Rectal smooth muscle tissue (tissue), 1 donor: ENCODE data around the gene SLC17A6.

Source experiments
- H3K27ac ChIP-seq: one replicate; pipeline ENCODE4 v1.7.0; 2013; ENCODE audit warnings: low read depth, low read length, inconsistent platforms
- H3K27me3 ChIP-seq: one replicate; pipeline ENCODE4 v1.7.0; 2013; ENCODE audit warnings: low read length; ENCODE audit not compliant: control insufficient read depth, insufficient read depth
- H3K36me3 ChIP-seq: one replicate; pipeline ENCODE4 v1.7.0; 2013; ENCODE audit warnings: low read length; ENCODE audit not compliant: control insufficient read depth, insufficient read depth
- H3K4me1 ChIP-seq: one replicate; pipeline ENCODE4 v1.7.0; 2013; ENCODE audit warnings: low read length; ENCODE audit not compliant: control insufficient read depth, insufficient read depth
- H3K4me3 ChIP-seq: one replicate; pipeline ENCODE4 v1.7.0; 2013; ENCODE audit warnings: low read length
- H3K9ac ChIP-seq: one replicate; pipeline ENCODE4 v1.7.0; 2013; ENCODE audit warnings: low read length

The SLC17A6 gene

DNA sequence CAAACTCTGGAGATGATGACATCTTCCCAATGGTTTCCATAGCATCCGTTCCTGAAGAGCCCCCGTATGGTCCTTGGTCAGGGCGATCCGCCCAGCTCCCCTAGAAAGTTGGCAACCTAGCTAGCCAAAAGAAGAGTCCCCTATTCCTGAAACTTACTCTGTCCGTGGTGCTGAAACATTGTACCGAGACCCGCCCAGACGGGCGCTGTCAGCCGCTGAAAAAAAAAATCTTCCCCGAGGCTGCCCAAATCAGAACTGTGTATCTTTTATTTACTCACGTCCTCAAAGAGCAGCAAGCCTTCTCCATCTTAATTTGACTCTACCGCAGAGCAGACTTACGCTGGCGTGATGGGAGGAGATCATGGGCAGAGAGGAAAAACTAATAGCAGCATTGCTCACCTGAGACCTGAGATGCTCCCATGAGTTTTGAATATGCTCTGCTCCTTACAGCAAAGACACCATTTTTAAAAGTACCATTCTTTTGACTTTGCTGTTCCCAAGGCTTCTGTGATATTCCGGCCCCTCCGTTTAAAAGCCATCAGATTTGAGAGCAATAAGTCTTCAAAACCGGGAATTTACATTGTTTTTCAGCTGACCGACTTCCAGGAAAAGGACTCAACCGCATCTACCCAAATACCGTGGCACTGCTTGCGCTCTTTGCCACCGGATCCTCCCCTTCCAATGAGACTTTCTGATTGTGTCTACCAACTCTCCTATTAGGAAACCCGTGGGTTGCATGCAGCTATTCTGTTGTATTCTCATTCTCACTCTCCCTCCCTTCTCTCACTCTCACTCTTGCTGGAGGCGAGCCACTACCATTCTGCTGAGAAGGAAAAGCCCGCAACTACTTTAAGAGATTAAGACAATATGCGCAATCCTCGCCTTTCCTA is at the start of gene SLC17A6:
Gene SLC17A6, plus strand, starts transcription at position 786 of the 890 bp plus-strand sequence. CDS start 153 bp downstream, outside the sequence.
- Histone ChIP-seq H3K4me3 (no peak within 1 kb of the TSS), H3K4me1 (no peaks in the 10 kb centered on the region), H3K9ac (no peak within 1 kb of the TSS), H3K27me3 (peaks cover 10% of the 10 kb centered on the region), H3K27ac (no peak within 1 kb of the TSS), H3K36me3 (no peaks in the 10 kb centered on the region)

DNA sequence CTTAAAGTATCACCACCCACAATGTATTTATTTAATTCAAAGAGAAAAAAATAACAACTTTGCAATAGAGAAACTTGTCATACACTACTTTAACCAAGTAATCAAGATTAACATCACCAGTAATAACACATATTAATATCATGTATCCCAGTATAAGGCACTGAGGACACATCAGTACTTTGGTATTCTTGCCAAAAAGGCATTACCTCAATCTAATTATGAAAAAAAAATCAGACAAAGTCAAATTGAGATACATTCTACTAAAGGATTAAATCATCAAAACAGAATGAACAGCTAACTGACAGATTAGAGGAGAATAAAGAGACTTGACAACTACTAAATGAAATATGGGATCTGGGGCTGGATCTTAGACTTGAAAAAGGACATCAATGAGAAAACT is 35.8 kb upstream of the SLC17A6 start:
- Histone ChIP-seq H3K4me3 (no peak overlapping the region), H3K27ac (no peak overlapping the region), H3K36me3 (no peaks in the 10 kb centered on the region), H3K9ac (no peak overlapping the region), H3K4me1 (no peaks in the 10 kb centered on the region), H3K27me3 (no peaks in the 10 kb centered on the region)

DNA sequence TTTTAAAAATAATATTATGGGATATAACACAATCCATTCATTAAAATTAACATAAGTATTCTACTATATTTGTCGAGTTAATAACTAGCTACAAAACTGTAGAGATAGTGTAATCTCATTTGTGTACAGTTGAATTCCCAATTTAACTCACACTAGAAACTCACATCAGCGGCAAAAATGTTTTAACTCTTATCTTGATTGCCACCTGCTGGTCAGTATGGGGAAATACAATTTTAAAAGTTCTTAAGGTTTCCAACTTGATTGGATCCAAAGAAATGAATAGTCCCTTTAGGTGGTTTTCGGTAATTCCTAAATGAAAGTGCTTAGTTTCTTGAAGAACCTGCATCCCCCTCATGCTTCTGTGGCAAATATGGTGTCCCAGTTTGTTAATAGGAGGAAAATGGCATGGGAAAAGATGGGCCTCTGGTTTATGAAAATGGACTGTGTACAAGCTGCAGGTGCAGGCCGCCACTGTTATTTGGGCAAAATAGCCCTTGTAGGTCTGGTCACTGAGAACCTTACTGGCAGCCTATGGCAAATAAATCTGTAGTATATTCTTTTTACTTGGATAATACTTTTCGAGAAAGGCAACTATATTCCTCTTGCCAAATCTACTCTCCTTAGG is 33.7 kb upstream of the SLC17A6 start:
- Histone ChIP-seq H3K4me1 (no peaks in the 10 kb centered on the region), H3K9ac (no peak overlapping the region), H3K36me3 (no peaks in the 10 kb centered on the region), H3K4me3 (no peak overlapping the region), H3K27ac (no peak overlapping the region), H3K27me3 (no peaks in the 10 kb centered on the region)

DNA sequence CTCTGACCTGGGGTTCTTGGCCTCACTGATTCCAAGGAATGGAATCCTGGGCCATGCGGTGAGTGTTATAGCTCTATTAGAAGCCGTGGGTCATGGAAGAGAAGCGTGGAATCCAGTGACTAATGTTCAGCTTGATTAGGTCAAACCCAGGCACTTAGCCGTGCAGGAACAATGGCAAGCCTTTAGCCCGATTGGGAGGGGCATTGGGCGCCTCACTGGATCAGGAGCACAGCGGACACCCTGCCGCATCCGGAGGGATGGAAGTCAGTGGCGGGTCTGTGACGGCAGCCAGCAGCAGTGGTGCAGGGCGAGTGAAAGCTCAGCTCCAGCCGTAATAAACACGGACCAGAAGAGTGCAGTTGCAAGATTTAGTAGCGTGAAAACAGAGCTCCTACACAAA is 20.5 kb upstream of the SLC17A6 start:
- H3K27ac ChIP-seq = no peak overlapping the region
- H3K27me3 ChIP-seq = no peaks in the 10 kb centered on the region
- H3K4me1 ChIP-seq = no peaks in the 10 kb centered on the region
- H3K4me3 ChIP-seq = no peak overlapping the region
- H3K9ac ChIP-seq = no peak overlapping the region
- no peaks in the 10 kb centered on the region for H3K36me3 ChIP-seq

DNA sequence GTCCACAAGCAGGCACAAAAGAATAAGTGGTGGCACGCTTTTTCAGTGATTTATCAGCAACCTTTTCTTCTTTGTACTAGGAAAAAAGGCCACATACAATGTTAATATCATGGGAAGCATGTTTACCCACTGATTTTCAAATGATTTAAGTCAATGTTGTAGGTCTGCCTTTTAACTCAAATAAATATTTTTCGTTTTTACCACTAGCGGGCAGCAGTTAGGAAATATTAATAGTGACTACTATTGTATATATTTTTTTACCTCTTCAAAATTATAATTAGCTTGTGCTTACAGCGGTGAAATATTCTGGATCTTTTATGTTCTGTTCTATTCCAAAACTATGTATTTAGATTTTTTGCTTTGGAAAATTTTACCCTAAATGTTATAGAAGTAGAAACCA is 6.4 kb upstream of the SLC17A6 start:
- H3K36me3 ChIP-seq = no peaks in the 10 kb centered on the region
- H3K4me3 ChIP-seq = no peak overlapping the region
- no peaks in the 10 kb centered on the region for H3K27me3 ChIP-seq
- no peaks in the 10 kb centered on the region for H3K4me1 ChIP-seq
- H3K27ac ChIP-seq = no peak overlapping the region
- no peak overlapping the region for H3K9ac ChIP-seq

DNA sequence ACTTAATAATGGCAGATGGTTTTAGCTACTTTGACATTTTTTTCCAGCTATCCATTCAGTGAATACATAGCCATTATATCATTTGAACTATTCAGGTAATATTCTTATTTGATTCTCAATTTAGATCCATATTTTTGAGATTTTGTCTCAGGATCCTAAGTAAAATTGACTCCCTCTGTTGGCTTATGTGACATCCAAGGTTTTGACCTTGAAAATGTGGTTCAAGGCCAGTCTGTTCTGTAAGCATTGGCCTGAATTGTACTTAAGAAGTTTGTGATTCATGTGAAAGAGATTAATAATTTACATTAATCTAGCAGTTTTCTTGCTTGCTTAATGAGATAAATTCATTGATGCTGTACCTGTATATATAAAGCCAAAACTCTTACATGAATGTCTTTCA is 1.6 kb upstream of the SLC17A6 start:
- Histone ChIP-seq H3K36me3 (no peaks in the 10 kb centered on the region), H3K9ac (no peak overlapping the region), H3K4me3 (no peak overlapping the region), H3K27ac (no peak overlapping the region), H3K4me1 (no peaks in the 10 kb centered on the region), H3K27me3 (peaks cover 8% of the 10 kb centered on the region)

DNA sequence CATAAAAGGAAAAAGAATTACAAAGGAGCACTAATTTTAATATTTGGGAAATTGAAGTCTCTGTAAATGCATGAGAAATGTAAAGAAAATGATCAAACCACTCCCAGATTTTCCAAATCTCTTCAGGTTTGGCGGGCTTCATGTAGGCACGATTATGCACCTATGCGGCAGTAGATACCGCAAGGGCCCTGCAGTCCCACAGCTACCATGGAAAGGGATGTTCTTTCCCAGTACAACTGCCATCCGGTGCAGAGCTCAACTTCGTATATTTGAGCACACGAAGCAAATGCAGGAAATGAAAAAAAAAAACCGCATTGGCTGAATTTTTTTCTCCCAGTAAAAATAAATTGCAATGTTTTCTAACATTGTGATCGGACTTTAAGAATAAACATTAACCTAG is 1.4 kb downstream of the SLC17A6 start:
- H3K9ac ChIP-seq = no peak overlapping the region
- peaks cover 20% of the 10 kb centered on the region for H3K27me3 ChIP-seq
- H3K36me3 ChIP-seq = no peaks in the 10 kb centered on the region
- no peak overlapping the region for H3K27ac ChIP-seq
- no peaks in the 10 kb centered on the region for H3K4me1 ChIP-seq
- H3K4me3 ChIP-seq = no peak overlapping the region

DNA sequence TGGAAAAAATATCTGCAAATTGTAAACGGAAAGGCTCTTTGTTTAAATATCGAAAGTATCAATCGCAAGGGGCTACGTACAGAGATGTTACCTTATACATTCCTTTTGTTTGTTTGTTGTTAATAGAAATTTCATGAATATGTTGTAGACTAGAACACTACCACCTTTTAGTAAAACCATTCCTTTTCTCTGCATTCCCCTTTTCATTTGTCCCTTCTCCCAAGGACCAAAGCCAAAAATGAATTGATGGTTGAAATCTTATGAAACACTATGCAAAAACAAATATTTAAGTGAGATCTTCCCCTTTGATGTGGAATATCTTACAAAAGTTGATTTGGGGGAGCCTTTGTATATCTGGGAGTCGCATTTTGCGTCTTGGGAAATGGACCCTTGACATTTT is 2.1 kb downstream of the SLC17A6 start:
- Histone ChIP-seq H3K4me3 (no peak overlapping the region), H3K27me3 (peaks cover 20% of the 10 kb centered on the region)

DNA sequence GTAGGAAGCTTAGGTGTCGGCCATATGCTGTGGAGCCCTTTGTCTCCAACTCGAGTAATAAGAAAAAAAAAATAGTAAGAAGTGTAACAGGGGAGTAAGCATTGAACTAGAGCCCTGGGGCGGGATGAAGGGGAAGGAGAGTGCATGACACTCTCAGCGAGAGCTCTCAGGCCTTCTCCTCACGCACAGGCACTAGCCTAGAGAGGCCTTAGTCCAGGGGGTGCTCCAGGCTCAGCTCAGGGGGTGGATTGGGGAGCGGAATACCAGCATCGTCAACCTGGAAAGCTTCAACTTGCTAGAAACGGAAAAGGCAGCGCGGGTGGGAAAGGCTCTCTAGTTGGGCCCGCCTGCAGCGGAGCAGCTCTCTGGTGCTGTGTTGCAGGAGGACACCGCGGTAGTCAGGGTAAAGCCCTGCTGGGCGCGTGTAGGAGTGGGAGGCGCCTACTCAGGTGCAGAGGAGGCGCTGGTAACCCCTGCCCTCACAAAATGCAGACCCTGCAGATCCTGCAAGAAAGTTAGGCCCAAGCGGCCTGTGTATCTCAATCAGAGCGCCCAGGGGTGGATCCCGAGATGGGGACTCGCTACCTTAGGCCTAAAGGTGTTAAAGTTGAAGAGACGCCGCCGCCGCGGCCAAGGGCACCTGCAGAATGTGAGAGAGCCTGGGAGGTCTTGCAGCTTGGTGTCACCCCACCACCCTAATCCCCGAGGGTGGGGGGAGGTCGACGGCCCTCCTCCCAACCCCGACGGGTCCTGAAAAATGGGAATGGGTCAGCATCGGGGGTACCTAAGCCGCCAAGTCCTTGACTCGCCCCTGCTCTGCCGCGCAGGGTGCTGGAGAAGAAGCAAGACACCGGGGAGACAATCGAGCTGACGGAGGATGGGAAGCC is 2.8 kb downstream of the SLC17A6 start:
- Histone ChIP-seq H3K9ac (no peak overlapping the region), H3K27ac (no peak overlapping the region), H3K4me1 (no peaks in the 10 kb centered on the region), H3K4me3 (no peak overlapping the region), H3K36me3 (no peaks in the 10 kb centered on the region), H3K27me3 (peaks cover 20% of the 10 kb centered on the region)

More for the DNA sequence above, 2.1 kb downstream of the SLC17A6 start:
- Histone ChIP-seq H3K36me3 (no peaks in the 10 kb centered on the region), H3K4me1 (no peaks in the 10 kb centered on the region), H3K9ac (no peak overlapping the region), H3K27ac (no peak overlapping the region)

DNA sequence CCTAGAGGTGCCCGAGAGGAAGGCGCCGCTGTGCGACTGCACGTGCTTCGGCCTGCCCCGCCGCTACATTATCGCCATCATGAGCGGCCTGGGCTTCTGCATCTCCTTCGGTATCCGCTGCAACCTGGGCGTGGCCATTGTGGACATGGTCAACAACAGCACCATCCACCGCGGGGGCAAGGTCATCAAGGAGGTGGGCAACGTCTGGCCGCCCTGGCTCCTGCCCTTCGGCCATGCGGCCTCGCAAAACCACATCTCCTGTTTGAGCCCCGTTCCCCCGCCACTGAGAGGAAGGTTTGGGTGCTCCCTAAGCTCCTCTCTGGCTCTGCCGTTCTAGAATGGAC is 3.4 kb downstream of the SLC17A6 start:
- Histone ChIP-seq H3K36me3 (no peaks in the 10 kb centered on the region), H3K27me3 (peaks cover 20% of the 10 kb centered on the region), H3K4me3 (no peak overlapping the region), H3K9ac (no peak overlapping the region), H3K27ac (no peak overlapping the region), H3K4me1 (no peaks in the 10 kb centered on the region)

DNA sequence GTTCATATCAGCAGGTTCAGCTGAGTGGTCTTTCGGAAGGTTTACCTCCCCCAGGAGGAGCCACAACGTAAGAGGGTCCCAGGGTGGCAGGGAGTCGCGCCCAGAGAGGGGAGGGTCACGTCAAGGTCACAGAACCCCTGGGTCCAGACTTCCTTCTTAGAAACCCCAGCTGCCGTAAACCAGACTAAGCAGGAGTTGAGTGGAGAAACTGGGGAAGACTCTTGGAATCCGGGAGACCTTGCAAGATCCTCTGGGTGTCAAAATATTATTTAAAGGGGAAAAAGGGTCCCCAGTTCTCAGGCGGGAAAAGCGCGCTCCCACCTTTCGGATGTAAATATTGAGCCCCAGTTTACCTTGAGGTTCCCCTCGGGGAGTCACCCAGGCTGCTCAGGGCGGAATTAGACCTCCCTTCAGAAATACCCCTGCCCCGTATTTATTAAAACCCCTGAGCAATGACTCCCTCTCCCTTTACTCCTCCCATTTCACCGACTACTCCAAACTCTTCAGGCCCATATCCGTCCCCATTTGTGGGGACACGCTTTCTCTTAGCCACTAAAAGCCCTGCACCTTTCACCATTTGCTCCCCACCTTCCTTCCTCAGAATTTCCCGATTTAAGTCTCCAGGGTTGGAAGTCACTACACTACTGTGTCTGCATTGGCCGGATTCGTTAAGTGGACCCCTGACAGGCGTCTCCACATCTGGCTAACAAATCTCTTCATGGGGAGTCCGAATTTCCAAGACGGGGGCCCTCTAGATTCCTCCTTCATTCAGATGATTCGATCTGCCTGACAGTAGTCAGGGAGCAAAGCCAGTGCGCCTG is 4.2 kb downstream of the SLC17A6 start:
- no peak overlapping the region for H3K4me3 ChIP-seq

DNA sequence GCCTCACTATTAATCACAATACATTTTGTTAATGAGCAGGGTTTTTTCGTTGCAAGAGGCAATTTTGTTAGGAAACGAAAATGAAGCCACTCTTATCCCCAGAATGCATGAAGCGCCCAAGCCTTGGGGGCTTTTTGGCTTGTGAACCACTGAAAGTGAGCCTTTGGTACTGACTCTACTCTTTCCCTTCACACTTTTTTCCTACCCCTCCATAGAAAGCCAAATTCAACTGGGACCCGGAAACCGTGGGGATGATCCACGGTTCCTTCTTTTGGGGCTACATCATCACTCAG is 4.8 kb downstream of the SLC17A6 start:
- no peak overlapping the region for H3K4me3 ChIP-seq
- H3K36me3 ChIP-seq = no peaks in the 10 kb centered on the region
- no peak overlapping the region for H3K27ac ChIP-seq
- no peaks in the 10 kb centered on the region for H3K4me1 ChIP-seq
- H3K27me3 ChIP-seq = peaks cover 20% of the 10 kb centered on the region
- no peak overlapping the region for H3K9ac ChIP-seq

More for the DNA sequence above, 4.2 kb downstream of the SLC17A6 start:
- Histone ChIP-seq H3K27me3 (peaks cover 20% of the 10 kb centered on the region), H3K4me1 (no peaks in the 10 kb centered on the region), H3K36me3 (no peaks in the 10 kb centered on the region), H3K9ac (no peak overlapping the region), H3K27ac (no peak overlapping the region)
